Renal pelvis (tissue), 4 donors: ENCODE measurements around the gene BBX. TPM values are rescaled to one million over a fixed set of nuclear protein-coding genes. Genes with fewer than 3 reads are reported as not detected.

Experiments
- DNase-seq: peaks from one replicate; pipeline ENCODE4 v3.0.0-alpha.2; 2013
- polyA plus RNA-seq, 3 donors: library from polyadenylated mRNA; unstranded; fragments of 120-200 nt; gene quantifications; one replicate each; pipeline ENCODE4 v1.2.1, GENCODE V29; 2013; ENCODE audit not compliant: insufficient read length in 3 of 3

The BBX gene
- polyA plus RNA-seq, 3 donors = 64.8 to 67.1 (median 65.2) TPM

DNA sequence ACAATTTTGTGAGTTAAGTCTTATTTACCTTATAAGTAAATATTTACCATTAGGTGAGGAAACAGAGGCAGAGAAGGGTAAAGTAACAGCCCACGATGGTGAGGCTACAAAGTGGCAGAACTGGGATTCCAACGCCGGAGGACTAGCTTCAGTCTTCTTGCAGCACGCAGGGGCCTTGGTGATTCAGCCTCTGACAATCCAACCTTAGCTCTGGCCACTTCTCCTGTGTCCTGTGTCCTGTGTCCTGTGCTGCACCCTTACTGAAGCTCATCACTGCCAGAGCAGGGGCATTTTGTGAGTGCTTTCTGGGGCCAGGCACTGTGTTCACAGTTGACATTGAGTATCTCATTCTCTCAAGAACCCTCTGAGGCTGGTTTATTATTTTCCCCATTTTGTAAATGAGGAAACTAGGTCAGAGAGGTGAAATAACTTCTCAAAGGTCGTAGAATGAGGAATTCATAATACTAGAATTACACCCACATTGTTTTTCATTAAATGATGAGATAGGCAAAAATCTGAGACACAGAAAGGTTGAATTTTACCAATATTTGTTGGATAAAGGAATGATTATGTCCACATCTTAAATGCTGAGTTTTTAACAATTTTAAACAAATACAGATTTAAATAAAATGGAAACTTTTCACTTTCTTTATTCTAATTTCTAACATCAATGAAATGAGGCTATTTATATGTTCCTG, 215.9 kb downstream of the BBX start:
- DNase-seq = no peak

GRCh38 chr3:107739227-107739626, 216.5 kb downstream of the BBX start:
- DNase-seq = no peak

DNA sequence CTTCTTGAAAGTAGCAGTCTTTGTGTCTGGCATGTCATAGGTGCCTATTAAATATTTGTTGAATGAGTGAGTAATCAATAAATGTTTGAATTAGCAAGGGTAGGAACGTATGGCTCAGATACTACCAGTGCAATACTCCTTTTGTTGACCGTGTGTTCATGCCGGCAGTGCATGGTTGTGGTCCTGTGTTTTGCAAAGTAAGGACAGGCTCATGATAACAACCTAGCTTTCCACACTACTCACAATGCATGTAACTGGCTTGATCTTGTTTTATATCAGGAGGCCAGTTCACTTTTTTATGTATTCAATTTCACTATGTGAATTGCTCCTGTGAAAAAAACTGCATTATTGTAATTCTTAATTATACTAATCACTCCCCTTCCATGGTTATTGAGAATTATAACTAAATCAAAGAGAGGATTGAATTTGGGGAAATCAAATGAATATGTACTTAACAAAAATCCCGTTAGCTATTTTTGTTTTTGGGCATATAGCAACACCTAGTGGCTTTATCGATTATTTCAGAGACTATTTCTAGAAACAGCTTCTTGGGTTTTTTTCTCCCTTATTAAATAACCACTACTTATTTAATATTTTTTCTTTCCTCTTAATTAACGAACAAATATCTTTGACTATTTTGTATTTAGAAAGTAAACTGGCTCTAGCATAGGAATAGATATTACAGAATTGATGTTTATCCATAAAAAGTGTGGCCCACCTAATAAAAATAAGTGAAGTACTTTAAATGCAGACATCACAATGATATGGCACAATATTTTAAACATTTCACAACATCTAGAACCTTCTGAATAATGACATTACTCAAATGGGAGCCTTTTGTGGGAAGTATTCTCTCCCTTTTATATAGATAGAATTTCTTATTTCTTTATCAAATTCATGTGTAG, 218.5 kb downstream of the BBX start:
- peak; percentile 19 for DNase-seq

GRCh38 chr3:107745354-107745753, 222.6 kb downstream of the BBX start:
- no peak for DNase-seq

GRCh38 chr3:107752202-107752990, 229.6 kb downstream of the BBX start:
- DNase-seq = no peak

DNA sequence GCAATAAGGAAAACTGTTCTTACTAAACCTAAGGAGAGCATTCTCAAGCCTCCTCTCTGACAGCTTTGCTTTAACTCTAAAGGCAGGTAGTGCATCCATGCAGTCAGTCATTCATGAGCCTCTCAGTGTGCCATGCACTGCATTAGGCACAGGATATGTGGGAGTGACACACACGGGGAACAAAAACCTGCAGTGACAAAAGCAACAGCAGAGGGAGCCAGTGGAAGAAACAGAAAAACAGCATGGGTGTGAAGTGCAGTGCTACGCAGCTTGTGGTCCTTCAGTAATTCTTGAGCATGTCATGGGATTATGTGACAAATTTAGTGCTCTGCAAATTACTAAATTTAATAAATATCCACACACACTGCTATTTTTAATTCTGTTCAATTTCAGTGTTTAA, 230.7 kb downstream of the BBX start:
- peak; percentile 43 for DNase-seq

DNA sequence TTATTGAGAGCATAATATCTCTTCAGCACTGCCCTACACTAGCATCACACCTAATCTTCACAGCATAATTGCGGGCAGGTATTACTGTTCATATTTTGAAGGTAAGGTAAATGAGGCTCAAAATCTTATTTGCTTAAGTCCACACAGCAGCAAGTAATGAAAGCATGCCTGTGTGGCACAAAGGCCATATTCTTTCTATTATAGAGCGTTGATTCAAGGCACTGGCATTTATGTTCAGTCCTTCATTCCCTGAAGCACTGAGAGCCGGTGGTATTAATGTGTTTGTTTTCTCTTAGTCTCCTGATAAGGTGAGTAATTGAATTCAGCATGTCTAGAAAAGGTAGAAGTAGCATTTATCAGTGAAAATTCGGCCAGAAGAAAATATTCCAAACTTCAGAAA, 231.2 kb downstream of the BBX start:
- no peak for DNase-seq

DNA sequence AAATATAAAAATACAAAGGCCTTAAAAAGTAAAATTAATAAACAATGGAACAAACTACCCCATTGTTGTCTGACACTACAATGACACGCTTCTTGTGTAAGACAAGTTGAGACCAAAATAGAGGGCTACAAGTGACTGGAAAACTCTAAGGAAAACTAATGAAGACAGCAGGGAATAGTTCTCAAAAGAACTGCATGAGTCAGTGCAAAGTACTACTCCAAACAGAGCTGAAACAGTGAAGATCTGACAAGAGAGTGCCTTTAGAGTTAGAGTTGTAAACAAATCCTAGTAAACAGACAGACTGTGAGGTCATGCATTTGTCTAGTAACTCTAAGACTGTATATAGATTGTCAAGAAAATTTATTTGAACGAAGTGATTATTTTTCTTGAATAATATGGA, 233.9 kb downstream of the BBX start:
- DNase-seq = no peak

DNA sequence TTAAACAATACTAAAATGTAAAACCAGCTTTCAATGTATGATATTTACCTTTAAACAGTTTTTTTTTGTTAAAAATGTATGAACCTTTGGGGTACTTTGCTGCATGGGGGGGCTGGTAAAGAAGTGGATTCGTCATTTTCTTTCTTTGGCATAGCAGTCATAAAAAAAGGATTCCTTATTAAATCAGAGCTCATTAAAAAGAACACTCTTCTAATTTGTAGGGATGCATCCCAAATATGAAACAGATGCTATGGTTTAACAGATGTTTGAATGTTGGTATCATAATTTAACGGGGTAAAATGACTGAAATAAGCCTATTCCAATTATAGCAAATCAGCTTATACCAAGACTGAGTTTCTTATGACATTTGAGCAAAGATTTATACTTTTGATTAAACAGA, 234.4 kb downstream of the BBX start:
- DNase-seq = no peak

- DNase-seq = no peak
Observed at GRCh38 chr3:107760144-107760543, 237.4 kb downstream of the BBX start.

DNA sequence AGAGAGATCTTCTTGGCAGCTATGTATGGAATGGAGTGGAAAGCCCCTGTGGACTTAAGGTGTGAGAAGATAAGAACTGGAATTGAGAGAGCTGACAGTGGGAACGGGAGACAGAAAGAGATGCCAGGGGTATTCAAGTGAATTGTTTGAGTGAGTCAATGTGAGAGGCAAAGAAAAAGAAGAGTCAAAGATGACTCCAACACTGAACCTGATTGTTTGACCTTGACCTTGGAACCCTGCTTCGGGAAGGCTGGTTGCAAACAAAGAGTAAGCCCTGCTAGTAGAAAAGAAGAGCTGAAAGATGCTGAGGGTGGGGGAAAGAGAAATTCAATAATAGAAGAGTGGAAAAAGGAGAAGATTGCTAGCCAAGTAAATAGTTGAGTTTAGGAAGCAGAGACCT, 238.6 kb downstream of the BBX start:
- no peak for DNase-seq

- no peak for DNase-seq
Observed at GRCh38 chr3:107765524-107765923, 242.8 kb downstream of the BBX start.

DNA sequence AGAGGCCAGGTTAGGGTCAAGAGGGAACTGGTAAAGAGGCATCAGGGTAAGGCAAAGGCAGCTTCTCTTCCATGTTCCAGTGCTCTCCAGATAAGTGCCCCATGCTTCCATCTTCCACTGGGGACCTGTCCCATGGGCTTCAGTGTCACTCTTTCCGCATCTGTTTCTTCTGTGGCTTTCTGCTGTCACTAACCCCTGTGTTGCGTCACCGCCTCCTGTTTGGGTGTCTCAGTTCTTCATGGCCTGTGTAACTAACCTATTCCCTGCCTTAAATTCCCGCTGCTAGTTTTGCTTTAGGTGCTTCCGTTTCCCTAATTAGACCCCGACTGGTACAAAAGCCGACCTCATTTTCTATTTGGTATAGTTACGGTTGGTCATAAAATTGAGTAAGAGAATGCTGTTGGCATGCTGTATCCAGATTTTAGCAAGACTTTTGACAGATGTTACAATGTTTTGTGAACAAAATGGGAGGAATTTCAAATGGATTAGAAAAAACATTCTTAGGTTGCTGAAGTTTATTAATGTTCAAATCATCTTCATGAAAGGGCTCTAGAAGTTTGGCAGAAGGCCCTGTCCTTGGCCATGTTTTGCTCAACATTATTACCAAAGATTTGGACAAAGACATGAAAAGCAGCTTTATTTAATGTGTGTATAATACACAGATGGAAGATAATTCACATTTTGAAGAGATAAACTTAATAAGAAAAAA, 245.3 kb downstream of the BBX start:
- DNase-seq = no peak

- DNase-seq = no peak
Observed at GRCh38 chr3:107769882-107770281, 247.1 kb downstream of the BBX start.

GRCh38 chr3:107772016-107772415, 249.3 kb downstream of the BBX start:
- peak; percentile 7 for DNase-seq

DNA sequence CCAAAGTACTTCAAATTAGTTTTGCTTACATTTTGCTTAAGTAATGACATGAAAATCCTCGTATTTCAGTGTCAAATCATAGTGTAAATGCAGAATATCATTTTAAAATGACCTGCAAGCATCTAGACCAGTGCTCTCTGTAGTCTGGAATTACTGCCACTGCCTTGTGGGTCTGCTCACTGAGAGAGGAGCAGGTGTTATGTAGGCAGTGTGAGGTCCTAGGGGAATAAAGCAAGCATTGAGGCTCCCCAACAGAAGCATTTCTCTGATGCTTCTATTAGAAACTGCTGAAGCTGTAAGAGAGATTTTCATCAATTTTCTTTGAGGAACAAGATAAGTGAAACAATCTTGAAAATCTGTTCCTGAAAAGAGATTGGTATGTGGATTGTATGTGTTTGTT, 253.2 kb downstream of the BBX start:
- DNase-seq = no peak

DNA sequence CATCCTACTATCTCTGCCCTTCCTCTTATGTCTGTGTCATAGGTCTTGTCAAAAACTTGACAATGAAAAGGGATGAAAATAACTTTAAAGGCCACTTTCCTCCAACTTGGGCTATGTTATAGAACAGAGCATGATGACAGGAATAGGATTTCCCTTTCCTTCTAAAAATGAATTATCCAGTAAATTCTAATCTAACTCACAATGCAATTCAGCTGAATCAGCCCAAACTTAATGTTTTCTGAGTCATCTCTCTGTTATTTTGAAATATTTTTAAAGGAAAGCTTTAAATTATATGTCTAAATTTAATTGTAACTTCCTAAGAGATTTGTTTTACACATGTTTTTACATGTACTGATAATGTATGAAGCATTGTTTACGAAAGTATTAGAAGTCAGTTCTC, 258.5 kb downstream of the BBX start:
- DNase-seq = no peak

DNA sequence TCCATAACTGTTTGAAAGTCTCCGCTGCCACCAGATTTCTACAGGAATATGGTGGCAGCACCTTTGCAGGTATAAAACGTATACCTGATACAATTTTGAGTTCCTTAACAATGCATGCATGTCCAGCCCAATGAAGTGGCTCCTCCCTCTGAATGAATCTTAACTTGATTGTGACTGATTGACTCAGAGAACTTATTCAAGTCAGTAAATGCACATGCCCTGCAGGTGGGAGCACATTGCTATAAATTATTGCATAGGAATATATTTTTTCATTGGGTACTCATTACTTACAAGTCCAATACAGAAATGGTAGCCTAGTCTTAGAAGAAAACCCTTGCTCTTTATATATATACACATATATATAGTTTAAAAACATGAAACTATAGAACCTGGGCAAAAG, 259.3 kb downstream of the BBX start:
- DNase-seq = no peak

- DNase-seq = no peak
Observed at GRCh38 chr3:107790612-107791011, 267.9 kb downstream of the BBX start.

GRCh38 chr3:107791027-107791426, 268.3 kb downstream of the BBX start:
- DNase-seq = no peak

DNA sequence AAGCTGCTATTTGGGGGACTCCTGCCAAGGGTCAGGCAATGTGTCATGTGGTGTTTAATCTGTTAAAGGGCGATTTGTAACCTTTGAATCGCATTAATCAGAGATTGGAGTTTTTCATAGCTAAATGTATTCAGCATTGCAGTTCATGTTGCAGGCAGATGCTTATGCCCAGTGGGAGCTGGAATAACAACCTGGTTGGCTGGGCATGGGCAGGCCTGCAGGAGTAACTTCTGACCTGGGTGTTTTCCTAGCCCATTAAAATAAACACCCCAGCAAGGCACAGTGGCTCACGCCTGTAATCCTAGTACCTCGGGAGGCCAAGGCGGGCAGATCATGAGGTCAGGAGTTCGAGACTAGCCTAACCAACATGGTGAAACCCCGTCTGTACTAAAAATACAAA, 268.7 kb downstream of the BBX start:
- DNase-seq = no peak
